ENCODE measurements around the gene BGN.

Gene BGN

DNA sequence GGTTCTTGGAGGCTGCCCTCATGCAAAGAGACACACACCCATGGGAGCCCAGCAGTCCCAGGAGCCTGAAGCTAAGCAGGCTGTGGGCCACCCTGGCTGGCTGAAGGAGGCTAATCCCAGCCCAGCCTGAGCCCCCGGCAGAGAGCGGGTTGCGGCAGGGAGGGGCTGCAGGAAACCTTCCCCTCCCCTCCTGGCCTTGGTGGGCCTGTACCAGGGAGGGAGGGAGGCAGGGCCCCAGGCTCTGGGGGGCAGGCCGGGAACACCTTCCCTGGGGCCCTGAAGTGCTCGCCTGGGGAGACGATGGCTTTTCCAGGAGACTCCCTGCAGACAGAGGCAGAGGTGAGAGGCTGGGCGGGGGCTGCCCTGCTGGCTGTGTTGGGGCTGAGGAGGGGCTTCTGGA, 3.7 kb downstream of the BGN start:
- no peak for DNase-seq (ENCODE audit: low read depth)
- Histone ChIP-seq H3K9ac (ENCODE audit: low read length) (no peak overlapping the region), H3K36me3 (ENCODE audit: control insufficient read depth, insufficient read depth, low read length, severe bottlenecking) (no peaks in the 10 kb centered on the region), H3K4me1 (ENCODE audit: control insufficient read depth, insufficient read depth, low read length) (no peaks in the 10 kb centered on the region), H3K4me3 (ENCODE audit: low read length) (no peak overlapping the region), H3K9me3 (ENCODE audit: control insufficient read depth, low read length) (no peaks in the 10 kb centered on the region), H3K27me3 (replicated peaks; ENCODE audit: control insufficient read depth, insufficient read depth, low read length) (peaks cover 4% of the 10 kb centered on the region)

DNA sequence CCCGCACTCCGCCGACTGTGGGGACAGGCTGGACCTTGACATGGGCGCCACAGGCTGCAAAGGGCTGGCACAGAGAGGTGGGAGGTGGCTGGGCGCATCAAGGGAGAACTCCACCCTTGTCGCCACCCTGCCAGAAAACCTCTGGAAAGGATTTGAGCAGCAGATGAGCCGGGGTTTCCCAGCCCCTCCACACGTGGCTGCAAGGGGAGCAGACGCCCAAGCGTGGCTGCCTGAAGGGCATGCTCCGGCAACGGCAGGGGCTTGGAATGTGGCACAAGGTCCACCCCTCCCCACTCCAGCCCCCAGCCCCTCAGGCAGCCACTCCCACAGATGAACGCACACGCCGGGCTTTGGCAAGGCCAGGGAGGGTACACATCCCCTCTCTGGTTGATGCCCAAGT, 4.6 kb downstream of the BGN start:
- no peak overlapping the region for H3K4me3 ChIP-seq (ENCODE audit: low read length)
- no peak overlapping the region for H3K9ac ChIP-seq (ENCODE audit: low read length)
- H3K27me3 ChIP-seq (replicated peaks; ENCODE audit: control insufficient read depth, insufficient read depth, low read length): peaks cover 4% of the 10 kb centered on the region
- no peak for DNase-seq (ENCODE audit: low read depth)
- H3K9me3 ChIP-seq (ENCODE audit: control insufficient read depth, low read length): no peaks in the 10 kb centered on the region
- H3K36me3 ChIP-seq (ENCODE audit: control insufficient read depth, insufficient read depth, low read length, severe bottlenecking): no peaks in the 10 kb centered on the region
- no peaks in the 10 kb centered on the region for H3K4me1 ChIP-seq (ENCODE audit: control insufficient read depth, insufficient read depth, low read length)

DNA sequence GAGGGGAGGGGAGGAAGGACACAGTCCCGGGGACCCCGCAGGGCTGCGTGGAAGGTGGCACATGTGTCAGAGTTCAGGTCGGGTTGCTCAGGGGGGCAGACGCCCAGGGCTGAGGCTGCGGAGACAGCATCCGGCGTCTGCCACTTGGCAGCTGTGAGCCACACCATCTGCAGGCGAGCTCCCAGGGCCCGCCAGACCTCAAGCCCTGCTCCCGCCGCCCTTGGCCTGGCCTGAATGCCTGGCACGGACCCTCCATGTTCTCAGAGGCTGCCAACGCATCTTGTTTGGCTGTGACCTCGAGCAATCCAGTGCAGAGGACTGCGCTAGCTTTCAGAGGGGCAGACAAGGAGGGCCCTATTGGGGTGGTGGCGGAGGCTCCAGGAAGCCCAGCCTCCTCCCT, 5.1 kb downstream of the BGN start:
- no peaks in the 10 kb centered on the region for H3K36me3 ChIP-seq (ENCODE audit: control insufficient read depth, insufficient read depth, low read length, severe bottlenecking)
- peaks cover 4% of the 10 kb centered on the region for H3K27me3 ChIP-seq (replicated peaks; ENCODE audit: control insufficient read depth, insufficient read depth, low read length)
- H3K4me1 ChIP-seq (ENCODE audit: control insufficient read depth, insufficient read depth, low read length): no peaks in the 10 kb centered on the region
- no peak overlapping the region for H3K4me3 ChIP-seq (ENCODE audit: low read length)
- no peak for DNase-seq (ENCODE audit: low read depth)
- no peaks in the 10 kb centered on the region for H3K9me3 ChIP-seq (ENCODE audit: control insufficient read depth, low read length)
- H3K9ac ChIP-seq (ENCODE audit: low read length): no peak overlapping the region

DNA sequence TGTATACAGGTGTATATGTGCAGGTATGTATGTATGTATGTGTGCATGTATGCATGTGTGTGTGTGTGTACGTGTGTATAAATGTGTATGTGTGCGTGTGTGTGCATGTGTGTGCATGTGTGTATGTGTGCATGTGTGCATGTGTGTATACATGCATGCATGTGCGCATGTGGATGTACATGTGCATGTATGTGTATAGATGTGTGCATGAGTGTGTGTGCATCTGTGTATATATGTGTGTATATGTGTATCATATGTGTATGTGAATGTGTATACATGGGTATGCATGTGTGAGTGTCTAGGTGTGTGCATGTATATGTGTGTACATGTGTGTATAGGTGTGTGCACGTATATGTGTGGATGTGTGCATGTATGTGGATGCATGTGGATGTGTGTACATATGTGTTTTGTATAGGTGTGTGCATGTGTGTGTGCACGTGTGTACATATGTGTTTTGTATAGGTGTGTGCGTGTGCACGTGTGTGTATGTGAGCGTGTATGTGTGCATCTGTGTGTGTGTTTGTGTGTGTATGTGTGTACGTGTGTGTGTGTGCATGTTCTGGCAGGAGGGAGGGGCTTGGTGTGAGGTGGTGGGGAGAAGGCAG, 6.0 kb downstream of the BGN start:
- Histone ChIP-seq H3K36me3 (ENCODE audit: control insufficient read depth, insufficient read depth, low read length, severe bottlenecking) (no peaks in the 10 kb centered on the region), H3K9me3 (ENCODE audit: control insufficient read depth, low read length) (no peaks in the 10 kb centered on the region), H3K27me3 (replicated peaks; ENCODE audit: control insufficient read depth, insufficient read depth, low read length) (peaks cover 4% of the 10 kb centered on the region), H3K9ac (ENCODE audit: low read length) (no peak overlapping the region), H3K4me3 (ENCODE audit: low read length) (no peak overlapping the region), H3K4me1 (ENCODE audit: control insufficient read depth, insufficient read depth, low read length) (no peaks in the 10 kb centered on the region)
- DNase-seq (ENCODE audit: low read depth): no peak

DNA sequence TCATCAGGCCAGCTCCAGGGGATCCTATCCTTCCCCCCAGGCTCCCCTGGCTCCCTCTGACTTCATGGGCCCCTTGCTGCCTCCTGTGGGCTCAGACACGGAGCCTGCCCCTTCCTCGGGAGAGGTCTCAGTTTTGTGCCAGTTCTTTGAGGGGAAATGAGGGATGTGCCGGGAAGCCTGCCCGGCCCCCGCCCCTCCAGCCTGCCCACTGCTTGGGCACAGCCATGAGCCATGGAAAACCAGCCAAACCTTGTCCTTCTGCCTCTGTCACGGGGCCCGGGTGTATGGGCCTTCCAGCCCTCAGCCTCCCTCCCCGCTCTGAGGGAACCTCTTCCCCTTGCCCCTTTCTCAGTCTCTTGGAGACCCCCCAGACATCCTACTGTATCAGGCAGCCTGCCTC, 6.8 kb downstream of the BGN start:
- no peak for DNase-seq (ENCODE audit: low read depth)
- no peak overlapping the region for H3K9ac ChIP-seq (ENCODE audit: low read length)
- peaks cover 4% of the 10 kb centered on the region for H3K27me3 ChIP-seq (replicated peaks; ENCODE audit: control insufficient read depth, insufficient read depth, low read length)
- H3K36me3 ChIP-seq (ENCODE audit: control insufficient read depth, insufficient read depth, low read length, severe bottlenecking): no peaks in the 10 kb centered on the region
- no peaks in the 10 kb centered on the region for H3K9me3 ChIP-seq (ENCODE audit: control insufficient read depth, low read length)
- no peak overlapping the region for H3K4me3 ChIP-seq (ENCODE audit: low read length)
- H3K4me1 ChIP-seq (ENCODE audit: control insufficient read depth, insufficient read depth, low read length): no peaks in the 10 kb centered on the region

DNA sequence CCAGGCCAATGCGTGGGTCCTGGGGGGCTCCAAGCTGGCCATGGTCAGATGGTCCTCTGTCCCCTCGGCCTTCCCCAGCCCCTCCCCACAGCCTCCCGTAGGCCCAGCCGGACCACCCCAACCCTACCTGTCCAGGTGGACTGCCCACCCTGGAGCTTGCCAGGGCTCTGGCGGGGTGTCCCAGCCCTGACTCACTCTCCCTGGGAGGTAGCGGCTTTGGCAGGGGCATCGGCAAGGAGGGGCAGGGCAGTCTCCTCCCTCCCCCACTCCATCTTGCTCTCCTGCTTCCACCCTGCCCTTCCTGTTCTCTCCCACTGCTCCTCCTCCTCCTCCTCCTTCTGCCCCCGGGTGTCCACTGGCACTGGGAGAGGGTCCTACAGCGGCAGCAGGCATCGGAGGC, 7.4 kb downstream of the BGN start:
- Histone ChIP-seq H3K4me1 (ENCODE audit: control insufficient read depth, insufficient read depth, low read length) (no peaks in the 10 kb centered on the region), H3K4me3 (ENCODE audit: low read length) (no peak overlapping the region), H3K27me3 (replicated peaks; ENCODE audit: control insufficient read depth, insufficient read depth, low read length) (peaks cover 4% of the 10 kb centered on the region), H3K9me3 (ENCODE audit: control insufficient read depth, low read length) (no peaks in the 10 kb centered on the region), H3K36me3 (ENCODE audit: control insufficient read depth, insufficient read depth, low read length, severe bottlenecking) (no peaks in the 10 kb centered on the region), H3K9ac (ENCODE audit: low read length) (no peak overlapping the region)
- no peak for DNase-seq (ENCODE audit: low read depth)

DNA sequence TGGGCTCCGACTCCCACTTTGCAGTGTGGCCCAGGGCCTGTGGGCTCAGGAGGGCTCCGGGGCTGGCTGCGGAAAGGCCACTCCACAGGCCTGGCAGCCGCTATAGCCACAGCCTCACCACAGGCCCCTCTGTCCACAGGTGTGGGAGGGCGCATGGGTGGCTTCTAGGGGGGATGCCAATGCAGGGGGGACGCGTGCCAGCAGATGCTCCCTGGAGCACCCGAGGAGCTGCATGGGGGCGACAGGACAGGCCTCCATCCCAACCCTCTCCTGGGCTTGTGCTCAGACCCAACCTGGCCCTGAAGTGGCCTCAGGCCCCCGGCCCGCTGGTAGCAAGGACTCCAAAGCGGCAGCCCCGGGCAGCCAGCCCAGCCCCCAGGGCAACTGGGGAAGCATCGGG, 8.0 kb downstream of the BGN start:
- no peak for DNase-seq (ENCODE audit: low read depth)
- no peak overlapping the region for H3K9ac ChIP-seq (ENCODE audit: low read length)
- H3K36me3 ChIP-seq (ENCODE audit: control insufficient read depth, insufficient read depth, low read length, severe bottlenecking): no peaks in the 10 kb centered on the region
- no peaks in the 10 kb centered on the region for H3K9me3 ChIP-seq (ENCODE audit: control insufficient read depth, low read length)
- H3K27me3 ChIP-seq (replicated peaks; ENCODE audit: control insufficient read depth, insufficient read depth, low read length): peaks cover 4% of the 10 kb centered on the region
- H3K4me3 ChIP-seq (ENCODE audit: low read length): no peak overlapping the region
- no peaks in the 10 kb centered on the region for H3K4me1 ChIP-seq (ENCODE audit: control insufficient read depth, insufficient read depth, low read length)

DNA sequence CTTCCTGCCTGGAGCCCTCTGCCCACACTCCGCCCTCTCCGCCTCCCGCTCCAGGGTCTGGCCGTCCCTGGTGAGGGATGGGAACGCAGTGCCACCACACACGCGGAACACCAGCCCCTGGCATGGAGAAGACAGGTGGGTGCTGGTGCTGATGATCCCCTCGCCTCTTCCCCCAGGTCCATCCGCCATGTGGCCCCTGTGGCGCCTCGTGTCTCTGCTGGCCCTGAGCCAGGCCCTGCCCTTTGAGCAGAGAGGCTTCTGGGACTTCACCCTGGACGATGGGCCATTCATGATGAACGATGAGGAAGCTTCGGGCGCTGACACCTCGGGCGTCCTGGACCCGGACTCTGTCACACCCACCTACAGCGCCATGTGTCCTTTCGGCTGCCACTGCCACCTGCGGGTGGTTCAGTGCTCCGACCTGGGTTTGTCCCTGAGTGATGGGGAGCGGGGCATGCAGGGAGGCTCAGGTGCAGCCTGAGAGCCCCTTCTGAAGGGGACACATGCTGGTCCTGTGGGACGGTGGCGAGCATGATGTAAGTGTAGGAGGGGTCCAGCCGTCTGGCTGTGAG, 9.8 kb downstream of the BGN start:
- Histone ChIP-seq H3K4me1 (ENCODE audit: control insufficient read depth, insufficient read depth, low read length) (no peaks in the 10 kb centered on the region), H3K4me3 (ENCODE audit: low read length) (no peak overlapping the region), H3K36me3 (ENCODE audit: control insufficient read depth, insufficient read depth, low read length, severe bottlenecking) (no peaks in the 10 kb centered on the region), H3K9me3 (ENCODE audit: control insufficient read depth, low read length) (no peaks in the 10 kb centered on the region), H3K27me3 (replicated peaks; ENCODE audit: control insufficient read depth, insufficient read depth, low read length) (no peaks in the 10 kb centered on the region), H3K9ac (ENCODE audit: low read length) (no peak overlapping the region)
- no peak for DNase-seq (ENCODE audit: low read depth)

DNA sequence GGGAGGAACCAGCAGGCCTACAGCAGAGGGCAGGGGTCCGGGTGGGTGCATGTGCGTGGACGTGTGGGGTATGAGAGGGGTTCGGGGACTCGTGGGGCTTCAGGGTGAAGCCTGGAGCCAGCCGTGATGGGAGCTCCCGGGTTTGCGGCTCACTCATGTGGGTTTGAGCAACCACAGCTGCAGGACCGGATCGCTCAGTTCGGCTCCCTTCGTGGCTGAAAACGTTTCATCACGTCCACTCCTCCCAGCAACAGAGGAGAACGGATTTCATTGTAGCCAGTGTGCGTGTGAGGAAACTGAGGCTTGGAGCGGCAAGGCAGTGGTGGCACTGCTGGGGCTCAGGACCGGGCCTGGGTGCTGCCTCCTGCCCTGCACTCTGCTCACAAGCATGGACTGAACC, 10.6 kb downstream of the BGN start:
- no peaks in the 10 kb centered on the region for H3K36me3 ChIP-seq (ENCODE audit: control insufficient read depth, insufficient read depth, low read length, severe bottlenecking)
- H3K27me3 ChIP-seq (replicated peaks; ENCODE audit: control insufficient read depth, insufficient read depth, low read length): no peaks in the 10 kb centered on the region
- no peak for DNase-seq (ENCODE audit: low read depth)
- H3K4me3 ChIP-seq (ENCODE audit: low read length): no peak overlapping the region
- H3K9ac ChIP-seq (ENCODE audit: low read length): no peak overlapping the region
- H3K9me3 ChIP-seq (ENCODE audit: control insufficient read depth, low read length): no peaks in the 10 kb centered on the region
- H3K4me1 ChIP-seq (ENCODE audit: control insufficient read depth, insufficient read depth, low read length): no peaks in the 10 kb centered on the region

DNA sequence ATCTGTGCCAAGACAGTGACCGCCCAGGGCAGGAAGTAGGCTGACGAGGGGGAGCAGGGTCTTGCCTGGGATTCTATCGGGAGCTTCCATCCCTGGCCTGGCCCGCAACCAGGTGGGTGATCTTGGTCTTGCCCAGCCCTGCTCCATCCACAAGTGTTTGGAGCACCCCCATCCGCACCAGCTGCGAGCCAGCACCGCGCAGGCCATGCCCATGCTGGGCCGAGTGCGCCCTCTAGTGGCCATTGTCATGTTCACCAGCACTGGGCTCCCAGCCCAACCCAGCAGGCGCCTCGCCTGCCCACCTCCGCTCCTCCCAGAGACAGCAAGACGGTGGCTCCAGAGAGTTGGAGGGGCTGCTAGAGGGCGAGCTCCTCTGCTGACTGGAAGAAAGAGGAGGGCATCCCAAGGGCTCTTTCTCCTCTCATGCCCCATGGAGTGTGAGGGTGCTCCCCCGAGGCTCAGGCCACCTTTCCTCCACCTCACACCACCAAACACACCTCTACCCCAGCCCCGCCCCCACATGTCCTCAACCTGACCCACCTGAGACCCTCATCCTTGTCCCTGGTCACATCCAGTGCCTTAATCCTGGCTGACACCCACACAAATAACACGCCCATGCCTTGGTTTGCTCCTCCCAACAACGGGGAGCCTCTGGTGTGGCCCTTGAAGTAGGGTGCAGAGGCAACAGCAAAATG, 12.9 kb downstream of the BGN start:
- peak; percentile 84 for DNase-seq (ENCODE audit: low read depth)
- peaks cover 2% of the 10 kb centered on the region for H3K27me3 ChIP-seq (replicated peaks; ENCODE audit: control insufficient read depth, insufficient read depth, low read length)
- H3K4me3 ChIP-seq (ENCODE audit: low read length): no peak overlapping the region
- H3K36me3 ChIP-seq (ENCODE audit: control insufficient read depth, insufficient read depth, low read length, severe bottlenecking): no peaks in the 10 kb centered on the region
- no peaks in the 10 kb centered on the region for H3K9me3 ChIP-seq (ENCODE audit: control insufficient read depth, low read length)
- H3K4me1 ChIP-seq (ENCODE audit: control insufficient read depth, insufficient read depth, low read length): no peaks in the 10 kb centered on the region
- no peak overlapping the region for H3K9ac ChIP-seq (ENCODE audit: low read length)

DNA sequence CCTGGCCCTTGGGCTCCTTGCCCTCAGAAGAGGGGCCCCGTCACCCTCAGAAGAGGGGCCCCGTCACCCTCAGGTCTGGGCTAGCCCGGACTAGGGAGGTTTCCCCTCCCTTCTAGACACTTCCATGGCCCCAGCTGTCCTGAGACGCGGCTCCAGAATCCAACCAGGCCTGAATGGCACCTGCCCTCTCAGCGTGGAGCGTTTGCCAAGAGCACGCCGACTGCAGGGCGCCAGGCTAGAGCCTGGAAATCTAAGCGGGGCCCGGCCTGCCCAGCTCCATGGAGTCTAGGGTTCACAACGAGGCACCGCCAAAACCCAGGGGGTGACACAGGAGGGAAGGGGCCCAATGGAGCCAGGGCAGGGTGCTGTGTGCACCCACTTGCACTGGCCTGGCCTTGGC, 14.8 kb downstream of the BGN start:
- H3K9ac ChIP-seq (ENCODE audit: low read length): no peak overlapping the region
- no peaks in the 10 kb centered on the region for H3K36me3 ChIP-seq (ENCODE audit: control insufficient read depth, insufficient read depth, low read length, severe bottlenecking)
- no peak overlapping the region for H3K4me3 ChIP-seq (ENCODE audit: low read length)
- no peak for DNase-seq (ENCODE audit: low read depth)
- H3K27me3 ChIP-seq (replicated peaks; ENCODE audit: control insufficient read depth, insufficient read depth, low read length): peaks cover 7% of the 10 kb centered on the region
- no peaks in the 10 kb centered on the region for H3K4me1 ChIP-seq (ENCODE audit: control insufficient read depth, insufficient read depth, low read length)
- no peaks in the 10 kb centered on the region for H3K9me3 ChIP-seq (ENCODE audit: control insufficient read depth, low read length)

All from adipocyte (in vitro differentiated cells).